Motor neuron (in vitro differentiated cells): Measurements from ENCODE around the gene CASP7. TPM values are rescaled to one million over a fixed set of nuclear protein-coding genes. Genes with fewer than 3 reads are reported as not detected.

Experiments used
- ATAC-seq, 8 experiments: fragments of 200-7000 bp; cut with Tn5 transposase; replicated peaks in 6 of 8; 2 replicates each; pipeline ENCODE4 v1.8.0; 2021; ENCODE audit warnings: mild to moderate bottlenecking in 8 of 8, moderate library complexity in 8 of 8
- H3K27ac ChIP-seq, 2 donors: fragments of 250-450 bp; sonication (Bioruptor Pico); 2 replicates each; pipeline ENCODE4 v1.9.0; 2021; ENCODE audit warnings: antibody characterized with exemption in 2 of 2, mild to moderate bottlenecking in 2 of 2, moderate library complexity in 1 of 2
- H3K4me1 ChIP-seq, 2 donors: fragments of 250-450 bp; sonication (Bioruptor Pico); replicated peaks in 1 of 2; 2 replicates each; pipeline ENCODE4 v1.6.1; 2021; ENCODE audit warnings: antibody characterized with exemption in 2 of 2, mild to moderate bottlenecking in 2 of 2, moderate library complexity in 1 of 2
- H3K4me3 ChIP-seq, 5 donors: fragments of 250-450 bp; sonication (Bioruptor Pico); 2 replicates each; pipeline ENCODE4 v1.9.0; 2021; ENCODE audit warnings: antibody characterized with exemption in 5 of 5, mild to moderate bottlenecking in 5 of 5, moderate library complexity in 4 of 5
- WGBS, 10 experiments: fragments of 450-650 bp; shearing (Covaris generic); methylation state at CpG; one replicate each; pipeline ENCODE4 v1.0.0; 2022; 5-methylcytosine and 5-hydroxymethylcytosine counted together
- in situ Hi-C, 9 experiments: fragments of 400-800 bp; cut with MboI; loops; one replicate each; pipeline ENCODE4 v1.15.0; 2021; ENCODE audit warnings: low sequenced_read_pairs in 9 of 9, low pct_unique_long_range_greater_than_20kb in 2 of 9; ENCODE audit not compliant: unreplicated experiment in 9 of 9
- total RNA-seq, 8 experiments: library from RNA; unstranded; fragments of 300-600 nt; gene quantifications; 2 replicates each; pipeline versions ENCODE4 v1.2.3 to v1.2.4, GENCODE V29; 2022

CASP7 gene
- total RNA-seq, 8 experiments from 2014 or later, result 3.5 to 22.4 (median 12.7) TPM

- H3K4me1 ChIP-seq, result no peaks in the 10 kb centered on the region
- 53 to 100% (median 87%) methylated on average over 1 to 7 of the region's 9 CpGs for WGBS, 10 experiments
- peak in 1 of 8 experiments; percentile 26 for ATAC-seq
- H3K27ac ChIP-seq, result no peak overlapping the region
- in situ Hi-C loops, result no loop called here
- H3K4me3 ChIP-seq, result no peak overlapping the region
Observed at GRCh38 chr10:113732160-113732881, 52.6 kb downstream of the CASP7 start.

GRCh38 chr10:113732966-113733365 is 53.3 kb downstream of the CASP7 start:
- in situ Hi-C loops, result no loop called here
- no peak overlapping the region for H3K27ac ChIP-seq
- H3K4me3 ChIP-seq, result no peak overlapping the region
- no peaks in the 10 kb centered on the region for H3K4me1 ChIP-seq
- 0 to 100% (median 62%) methylated on average over 1 to 4 of the region's 4 CpGs; no CpG with 5 or more reads in 3 of the 10 experiments for WGBS, 10 experiments
- peak in 3 of 8 experiments; percentile 36 to 73 (median 46) for ATAC-seq

GRCh38 chr10:113733635-113734034 is 53.9 kb downstream of the CASP7 start:
- Histone ChIP-seq H3K4me1 (no peaks in the 10 kb centered on the region), H3K4me3 (no peak overlapping the region), H3K27ac (no peak overlapping the region)
- in situ Hi-C loops, result no loop called here
- no peak for ATAC-seq
- WGBS, 10 experiments, result 62 to 100% (median 100%) methylated on average over 1 to 4 of the region's 4 CpGs; no CpG with 5 or more reads in 1 of the 10 experiments

GRCh38 chr10:113735913-113736312 is 56.2 kb downstream of the CASP7 start:
- peak in 5 of 8 experiments; percentile 27 to 83 (median 49) for ATAC-seq

DNA sequence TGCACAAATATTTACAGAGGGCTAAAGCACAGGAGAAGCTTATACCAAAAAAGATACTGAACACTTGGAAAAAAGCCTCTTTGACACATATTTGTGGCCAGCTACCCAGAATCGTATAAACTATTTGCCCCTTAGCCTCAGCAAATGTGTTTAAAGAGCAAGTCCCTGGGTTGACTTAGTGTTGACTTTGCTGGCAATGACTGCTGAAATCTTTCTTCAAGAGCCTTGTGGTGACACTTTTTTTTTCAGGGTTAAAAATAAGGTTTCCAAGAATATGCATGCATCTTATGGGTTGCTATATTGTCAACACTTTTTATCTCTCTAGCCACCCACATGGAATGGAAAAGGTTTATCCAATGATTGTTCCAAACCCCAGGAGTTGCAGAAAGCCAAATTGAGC is 56.9 kb downstream of the CASP7 start:
- 0 to 100% (median 35%) methylated on average over 1 of the region's 1 CpG; no CpG with 5 or more reads in 2 of the 10 experiments for WGBS, 10 experiments

More at GRCh38 chr10:113735913-113736312, 56.2 kb downstream of the CASP7 start:
- in situ Hi-C loops, result no loop called here
- no peak overlapping the region for H3K27ac ChIP-seq
- no peak overlapping the region for H3K4me3 ChIP-seq
- 0 to 31% (median 20%) methylated on average over 1 to 2 of the region's 2 CpGs; no CpG with 5 or more reads in 5 of the 10 experiments for WGBS, 10 experiments
- H3K4me1 ChIP-seq, result no peaks in the 10 kb centered on the region

DNA sequence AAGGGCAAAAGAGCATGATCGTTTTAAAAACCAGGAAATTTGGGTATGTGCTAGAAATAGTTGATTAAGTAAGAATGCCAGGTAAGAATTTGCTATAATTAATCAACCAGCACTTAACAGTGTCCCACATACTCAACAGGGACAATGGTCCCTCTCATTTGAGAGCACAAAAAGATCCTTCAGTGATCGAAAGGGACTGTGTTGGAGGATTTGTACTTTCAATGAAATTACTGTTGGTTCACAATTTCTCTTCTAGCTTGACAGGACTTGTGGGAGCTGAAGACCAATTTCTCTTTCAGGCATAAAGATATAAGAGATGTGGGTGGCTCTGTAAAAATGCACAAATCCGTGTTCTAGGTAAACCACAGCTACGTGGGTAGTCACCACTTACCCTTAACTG is 59.3 kb downstream of the CASP7 start:
- Histone ChIP-seq H3K4me3 (no peak overlapping the region), H3K27ac (no peak overlapping the region), H3K4me1 (no peaks in the 10 kb centered on the region)
- in situ Hi-C loops, result no loop called here
- ATAC-seq, result no peak
- WGBS, 10 experiments, result 58 to 89% (median 76%) methylated on average over 1 to 4 of the region's 4 CpGs

More for the DNA sequence above, 56.9 kb downstream of the CASP7 start:
- in situ Hi-C loops, result no loop called here
- H3K4me3 ChIP-seq, result no peak overlapping the region
- H3K4me1 ChIP-seq, result no peaks in the 10 kb centered on the region
- no peak overlapping the region for H3K27ac ChIP-seq
- peak in 3 of 8 experiments; percentile 15 to 76 (median 47) for ATAC-seq

DNA sequence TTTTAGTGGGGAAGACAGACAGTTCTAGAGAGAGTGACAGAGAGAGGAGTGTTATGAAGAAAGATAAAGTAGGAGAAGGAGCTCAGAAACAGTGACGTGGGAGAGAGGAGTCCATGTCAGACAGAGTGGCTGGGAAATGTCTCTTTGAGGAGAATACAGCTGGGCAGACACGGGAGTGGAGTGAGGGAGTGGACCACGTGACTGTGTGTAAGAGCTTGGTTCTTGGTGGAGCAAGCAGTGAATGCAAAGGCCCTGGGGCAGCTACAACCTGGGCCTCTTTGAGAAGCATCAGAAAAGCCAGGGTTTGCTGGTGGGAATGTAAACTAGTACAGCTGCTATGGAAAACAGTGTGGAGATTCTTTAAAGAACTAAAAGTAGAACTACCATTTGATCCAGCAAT is 59.9 kb downstream of the CASP7 start:
- WGBS, 10 experiments, result 40 to 94% (median 73%) methylated on average over 1 to 3 of the region's 3 CpGs; no CpG with 5 or more reads in 2 of the 10 experiments
- Histone ChIP-seq H3K4me3 (no peak overlapping the region), H3K27ac (no peak overlapping the region), H3K4me1 (no peaks in the 10 kb centered on the region)
- ATAC-seq, result peak in 2 of 8 experiments; percentile 23 to 39
- in situ Hi-C loops, result no loop called here

DNA sequence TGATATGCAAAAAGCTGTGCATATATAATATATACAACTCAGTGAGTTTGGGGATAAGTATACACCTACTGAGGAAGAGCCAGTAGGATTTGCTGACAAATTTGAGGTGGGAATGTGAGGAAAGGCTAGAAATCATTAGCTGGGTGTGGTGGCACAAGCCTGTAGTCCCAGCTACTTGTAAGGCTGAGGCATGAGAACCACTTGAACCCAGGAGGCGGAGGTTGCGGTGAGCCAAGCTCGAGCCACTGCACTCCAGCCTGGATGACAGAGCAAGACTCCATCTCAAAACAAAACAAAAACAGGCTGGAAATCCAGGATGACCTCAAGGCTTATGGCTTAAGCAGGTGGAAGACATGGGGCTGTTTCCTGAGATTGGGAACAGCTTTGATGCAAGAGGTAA is 61.1 kb downstream of the CASP7 start:
- no peaks in the 10 kb centered on the region for H3K4me1 ChIP-seq
- H3K27ac ChIP-seq, result no peak overlapping the region
- no peak for ATAC-seq
- in situ Hi-C loops, result no loop called here
- H3K4me3 ChIP-seq, result no peak overlapping the region
- 60 to 81% (median 80%) methylated on average over 1 to 3 of the region's 3 CpGs; no CpG with 5 or more reads in 4 of the 10 experiments for WGBS, 10 experiments

- Histone ChIP-seq H3K27ac (no peak overlapping the region), H3K4me3 (no peak overlapping the region), H3K4me1 (no peaks in the 10 kb centered on the region)
- 20 to 100% (median 65%) methylated on average over 1 to 2 of the region's 2 CpGs; no CpG with 5 or more reads in 4 of the 10 experiments for WGBS, 10 experiments
- in situ Hi-C loops, result no loop called here
- ATAC-seq, result no peak
Observed at GRCh38 chr10:113742466-113742865, 62.8 kb downstream of the CASP7 start.

DNA sequence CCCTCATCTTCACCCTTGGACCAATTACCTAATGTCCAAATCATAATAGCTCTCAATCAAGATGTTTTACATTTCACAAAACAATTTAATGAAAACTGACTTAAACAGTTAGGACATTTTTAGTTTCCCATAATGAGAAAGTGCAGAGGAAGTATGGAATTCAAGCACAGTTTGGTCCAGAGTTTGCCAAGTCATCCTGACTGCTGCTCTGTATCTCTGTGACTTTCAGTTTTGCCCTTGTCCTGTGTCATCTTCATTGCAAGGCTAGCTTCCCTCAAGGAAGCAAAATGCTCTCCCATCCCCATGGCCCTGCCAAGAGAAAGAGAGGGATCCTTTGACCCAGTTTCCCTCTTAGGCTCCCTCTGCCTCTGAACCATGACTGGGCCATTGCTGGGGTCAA is 63.9 kb downstream of the CASP7 start:
- H3K4me3 ChIP-seq, result no peak overlapping the region
- in situ Hi-C loops, result no loop called here
- H3K4me1 ChIP-seq, result no peaks in the 10 kb centered on the region
- no peak for ATAC-seq
- no peak overlapping the region for H3K27ac ChIP-seq

- WGBS, 10 experiments, result 0 to 100% (median 80%) methylated on average over 1 to 2 of the region's 2 CpGs; no CpG with 5 or more reads in 5 of the 10 experiments
- Histone ChIP-seq H3K4me3 (no peak overlapping the region), H3K4me1 (no peaks in the 10 kb centered on the region), H3K27ac (no peak overlapping the region)
- no peak for ATAC-seq
- in situ Hi-C loops, result no loop called here
Observed at GRCh38 chr10:113745374-113745773, 65.7 kb downstream of the CASP7 start.

GRCh38 chr10:113746217-113746957 is 66.7 kb downstream of the CASP7 start:
- Histone ChIP-seq H3K4me1 (no peaks in the 10 kb centered on the region), H3K27ac (no peak overlapping the region), H3K4me3 (no peak overlapping the region)
- in situ Hi-C loops, result no loop called here
- peak in 1 of 8 experiments; percentile 27 for ATAC-seq
- 0 to 100% (median 40%) methylated on average over 1 to 3 of the region's 3 CpGs; no CpG with 5 or more reads in 2 of the 10 experiments for WGBS, 10 experiments

GRCh38 chr10:113751181-113751732 is 71.5 kb downstream of the CASP7 start, which contains the start of gene PLEKHS1:
TSS of gene PLEKHS1 (plus strand) at chr10:113751682. CDS start at chr10:113755278, 3,596 bp downstream.
- ATAC-seq, result peak in 1 of 8 experiments; percentile 48

More at GRCh38 chr10:113751181-113751732, 71.5 kb downstream of the CASP7 start, which contains the start of gene PLEKHS1:
- no peak within 1 kb of the TSS for H3K27ac ChIP-seq
- 75 to 100% (median 97%) methylated on average over 1 to 3 of the region's 3 CpGs; no CpG with 5 or more reads in 3 of the 10 experiments for WGBS, 10 experiments
- in situ Hi-C loops, result no loop called here
- no peak within 1 kb of the TSS for H3K4me3 ChIP-seq
- H3K4me1 ChIP-seq, result no peaks in the 10 kb centered on the region
